Endodermal cell (in vitro differentiated cells): ENCODE data around the gene PROSER3. TPM values are rescaled to one million over a fixed set of nuclear protein-coding genes. Genes with fewer than 3 reads are reported as not detected.

ENCODE experiments used
- DNase-seq: peaks from one replicate; pipeline ENCODE4 v3.0.0-alpha.2; 2017
- H3K27ac ChIP-seq: 2 replicates; pipeline ENCODE4 v1.5.1; 2013; ENCODE audit warnings: mild to moderate bottlenecking, low read depth, low read length, moderate library complexity
- H3K27me3 ChIP-seq: 2 replicates; pipeline ENCODE4 v1.6.1; 2013; ENCODE audit warnings: mild to moderate bottlenecking, low read length, moderate library complexity; ENCODE audit not compliant: insufficient read depth, control insufficient read depth, poor library complexity, severe bottlenecking
- H3K36me3 ChIP-seq: 2 replicates; pipeline ENCODE4 v1.7.0; 2013; ENCODE audit warnings: mild to moderate bottlenecking, low read length, moderate library complexity; ENCODE audit not compliant: control insufficient read depth, insufficient read depth
- H3K4me1 ChIP-seq: one replicate; pipeline ENCODE4 v1.7.0; 2013; ENCODE audit warnings: low read length; ENCODE audit not compliant: control insufficient read depth, insufficient read depth
- H3K4me3 ChIP-seq: 2 replicates; pipeline ENCODE4 v1.5.1; 2013; ENCODE audit warnings: mild to moderate bottlenecking, low read length, moderate library complexity
- H3K9ac ChIP-seq: 2 replicates; pipeline ENCODE4 v1.6.1; 2013; ENCODE audit warnings: mild to moderate bottlenecking, low read length, moderate library complexity; ENCODE audit not compliant: poor library complexity, severe bottlenecking; ENCODE audit errors: extremely low read depth
- H3K9me3 ChIP-seq: 2 replicates; pipeline ENCODE4 v1.6.1; 2013; ENCODE audit warnings: mild to moderate bottlenecking, low read length, moderate library complexity; ENCODE audit not compliant: control insufficient read depth
- H3K27ac Mint-ChIP-seq: 2 replicates; pipeline ENCODE4 v1.8.0; 2020; ENCODE audit warnings: mixed read lengths
- H3K27me3 Mint-ChIP-seq: 2 replicates; pipeline ENCODE4 v1.8.0; 2021; ENCODE audit warnings: mild to moderate bottlenecking, mixed read lengths; ENCODE audit not compliant: insufficient read depth
- H3K36me3 Mint-ChIP-seq: 2 replicates; pipeline ENCODE4 v1.8.0; 2020; ENCODE audit warnings: low read depth, mixed read lengths
- H3K4me1 Mint-ChIP-seq: 2 replicates; pipeline ENCODE4 v1.8.0; 2020; ENCODE audit warnings: mixed read lengths
- H3K4me3 Mint-ChIP-seq: 2 replicates; pipeline ENCODE4 v1.8.0; 2020; ENCODE audit warnings: mild to moderate bottlenecking, moderate library complexity, mixed read lengths
- H3K9me3 Mint-ChIP-seq: 2 replicates; pipeline ENCODE4 v1.8.0; 2020; ENCODE audit warnings: mild to moderate bottlenecking, mixed read lengths
- CTCF ChIP-seq: fragments of 200-600 bp; sonication (generic); conservative IDR thresholded peaks from 2 replicates; pipeline ENCODE4 v1.5.0; 2021; ENCODE audit warnings: antibody characterized with exemption, mild to moderate bottlenecking
- WGBS, 2 experiments: methylation state at CpG; one replicate each; pipeline versions ENCODE4 v1.1.5 to v1.1.7; 2013; ENCODE audit warnings: missing lambda C conversion rate in 2 of 2, mixed read lengths in 1 of 2; ENCODE audit not compliant: insufficient coverage in 1 of 2, insufficient read length in 1 of 2; 5-methylcytosine and 5-hydroxymethylcytosine counted together
- long read RNA-seq, 4 experiments: library from polyadenylated mRNA in 2 of 4; library from RNA in 1 of 4; library from capped mRNA in 1 of 4; stranded (forward) in 3 of 4; unstranded in 1 of 4; transcript quantifications; one replicate each; pipeline ENCODE4 v2.0.0, GENCODE V29; 2020 to 2021; ENCODE audit warnings: inconsistent platforms in 1 of 4
- polyA plus RNA-seq, 2 experiments: library from polyadenylated mRNA; stranded (reverse); fragments of 50-300 nt; gene quantifications; one replicate each; pipeline ENCODE4 v1.2.3, GENCODE V29; 2013
- total RNA-seq, 2 donors: library from RNA; stranded (reverse); fragmentation: NEBNext Ultra II Directional in 1 of 2; extraction: Animal tissue kit (Norgen Biotek cat#: 25700) in 1 of 2; gene quantifications; 2 replicates in 1 of 2; 3 replicates in 1 of 2; pipeline ENCODE4 v1.2.1, GENCODE V29; 2021

The PROSER3 gene
- total RNA-seq, result 10 to 100 TPM; 37.8 to 45.4 TPM
- 37.0 TPM for polyA plus RNA-seq (2013, experiment 1 of 2)
- polyA plus RNA-seq (2013, experiment 2 of 2), result 34.6 TPM
- long read RNA-seq, experiment 1, partial matches to known transcripts, result 0 of 2 reads
- long read RNA-seq, experiment 1, other reads (novel, unspliced or antisense), result 2 of 2 reads
- long read RNA-seq, experiment 2, partial matches to known transcripts, result 0 of 2 reads
- long read RNA-seq, experiment 2, other reads (novel, unspliced or antisense), result 2 of 2 reads
- long read RNA-seq, experiment 3, partial matches to known transcripts, result 0 of 1 reads
- long read RNA-seq, experiment 3, other reads (novel, unspliced or antisense), result 1 of 1 reads
- long read RNA-seq, experiment 4, partial matches to known transcripts, result 1 of 4 reads
- long read RNA-seq, experiment 4, other reads (novel, unspliced or antisense), result 2 of 4 reads

- no peaks in the 10 kb centered on the region for H3K9me3 Mint-ChIP-seq
- peaks cover 8% of the 10 kb centered on the region for H3K4me1 Mint-ChIP-seq
- peak; percentile 99 for DNase-seq
- peak within 1 kb of the TSS; percentile 100 for H3K4me3 ChIP-seq
- no peak for TF ChIP-seq CTCF
- peaks cover 25% of the 10 kb centered on the region for H3K36me3 ChIP-seq
- peak within 1 kb of the TSS; percentile 91 for H3K4me3 Mint-ChIP-seq
- H3K9me3 ChIP-seq, result no peaks in the 10 kb centered on the region
- peaks cover 25% of the 10 kb centered on the region for H3K27me3 Mint-ChIP-seq
- H3K36me3 Mint-ChIP-seq, result peaks cover 19% of the 10 kb centered on the region
- peak within 1 kb of the TSS; percentile 88 for H3K27ac Mint-ChIP-seq
- no peaks in the 10 kb centered on the region for H3K4me1 ChIP-seq
- peaks cover 7% of the 10 kb centered on the region for H3K27me3 ChIP-seq
- peak within 1 kb of the TSS; percentile 78 for H3K27ac ChIP-seq
- peak within 1 kb of the TSS; percentile 82 for H3K9ac ChIP-seq
- 0 to 2% methylated on average over 19 to 53 of the region's 53 CpGs for WGBS, 2 experiments
Observed at GRCh38 chr19:35757749-35758608, at the start of gene PROSER3. Gene PROSER3, plus strand, starts transcription at chr19:35758176. Its CDS starts 40 bp downstream, at chr19:35758216.

- no peak overlapping the region for H3K27ac ChIP-seq
- no peak for TF ChIP-seq CTCF
- H3K27me3 Mint-ChIP-seq, result peaks cover 22% of the 10 kb centered on the region
Observed at GRCh38 chr19:35708391-35708790, 49.6 kb upstream of the PROSER3 start.

GRCh38 chr19:35710784-35711723 is 46.9 kb upstream of the PROSER3 start:
- no peaks in the 10 kb centered on the region for H3K9me3 ChIP-seq

More at GRCh38 chr19:35708391-35708790, 49.6 kb upstream of the PROSER3 start:
- no peak for DNase-seq
- Mint-ChIP-seq H3K27ac (no peak overlapping the region), H3K4me3 (no peak overlapping the region), H3K4me1 (no peaks in the 10 kb centered on the region), H3K36me3 (no peaks in the 10 kb centered on the region), H3K9me3 (no peaks in the 10 kb centered on the region)
- H3K9ac ChIP-seq, result no peak overlapping the region
- H3K27me3 ChIP-seq, result peaks cover 11% of the 10 kb centered on the region
- H3K9me3 ChIP-seq, result no peaks in the 10 kb centered on the region
- H3K36me3 ChIP-seq, result no peaks in the 10 kb centered on the region
- no peak overlapping the region for H3K4me3 ChIP-seq
- H3K4me1 ChIP-seq, result no peaks in the 10 kb centered on the region
- 92% methylated on average over 1 of the region's 1 CpG for WGBS, 2 experiments

More at GRCh38 chr19:35710784-35711723, 46.9 kb upstream of the PROSER3 start:
- Mint-ChIP-seq H3K27ac (no peak overlapping the region), H3K9me3 (no peaks in the 10 kb centered on the region), H3K27me3 (peaks cover 3% of the 10 kb centered on the region), H3K4me3 (no peak overlapping the region), H3K4me1 (peaks cover 7% of the 10 kb centered on the region), H3K36me3 (no peaks in the 10 kb centered on the region)
- Histone ChIP-seq H3K27ac (no peak overlapping the region), H3K27me3 (no peaks in the 10 kb centered on the region), H3K36me3 (no peaks in the 10 kb centered on the region), H3K9ac (no peak overlapping the region), H3K4me3 (no peak overlapping the region), H3K4me1 (peaks cover 6% of the 10 kb centered on the region)
- TF ChIP-seq CTCF, result no peak
- no peak for DNase-seq
- WGBS, 2 experiments, result 40 to 60% methylated on average over 4 to 13 of the region's 13 CpGs
